Gastrocnemius medialis (tissue), 4 donors: Measurements from ENCODE around the gene NR6A1.

Experiments used
- POLR2A ChIP-seq, 2 donors: fragments of 450-650 bp; IDR thresholded peaks; one replicate each; pipeline ENCODE4 v1.6.1; 2017; ENCODE audit warnings: antibody characterized with exemption in 2 of 2, mild to moderate bottlenecking in 2 of 2, moderate library complexity in 2 of 2
- TF ChIP-seq, protein P1 (sequence below), 5 experiments: fragments of 450-650 bp in 3 of 5; fragments of 200-600 bp in 2 of 5; sonication (generic) in 2 of 5; IDR thresholded peaks in 4 of 5; conservative IDR thresholded peaks in 1 of 5; 1 replicate in 4 of 5; 2 replicates in 1 of 5; pipeline ENCODE4 v1.5.1; 2016 to 2019; ENCODE audit warnings: antibody characterized with exemption in 5 of 5, mild to moderate bottlenecking in 3 of 5, moderate library complexity in 3 of 5

DNA sequence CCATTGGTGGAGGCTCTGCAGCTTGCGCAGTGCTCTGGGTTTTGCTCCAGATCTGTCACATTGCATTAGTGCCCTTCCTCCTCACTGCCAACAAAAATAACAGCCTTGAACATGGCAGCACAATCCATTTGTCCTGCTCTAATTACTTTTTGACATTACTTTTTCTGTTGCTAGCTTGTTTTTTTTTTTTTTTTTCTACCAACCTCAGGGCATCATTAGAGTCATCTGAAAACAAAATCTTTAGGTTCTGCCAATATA, 146.4 kb downstream of the NR6A1 start:
- TF ChIP-seq, protein P1, sequence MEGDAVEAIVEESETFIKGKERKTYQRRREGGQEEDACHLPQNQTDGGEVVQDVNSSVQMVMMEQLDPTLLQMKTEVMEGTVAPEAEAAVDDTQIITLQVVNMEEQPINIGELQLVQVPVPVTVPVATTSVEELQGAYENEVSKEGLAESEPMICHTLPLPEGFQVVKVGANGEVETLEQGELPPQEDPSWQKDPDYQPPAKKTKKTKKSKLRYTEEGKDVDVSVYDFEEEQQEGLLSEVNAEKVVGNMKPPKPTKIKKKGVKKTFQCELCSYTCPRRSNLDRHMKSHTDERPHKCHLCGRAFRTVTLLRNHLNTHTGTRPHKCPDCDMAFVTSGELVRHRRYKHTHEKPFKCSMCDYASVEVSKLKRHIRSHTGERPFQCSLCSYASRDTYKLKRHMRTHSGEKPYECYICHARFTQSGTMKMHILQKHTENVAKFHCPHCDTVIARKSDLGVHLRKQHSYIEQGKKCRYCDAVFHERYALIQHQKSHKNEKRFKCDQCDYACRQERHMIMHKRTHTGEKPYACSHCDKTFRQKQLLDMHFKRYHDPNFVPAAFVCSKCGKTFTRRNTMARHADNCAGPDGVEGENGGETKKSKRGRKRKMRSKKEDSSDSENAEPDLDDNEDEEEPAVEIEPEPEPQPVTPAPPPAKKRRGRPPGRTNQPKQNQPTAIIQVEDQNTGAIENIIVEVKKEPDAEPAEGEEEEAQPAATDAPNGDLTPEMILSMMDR (IDR thresholded peaks at IDR 0.05 in 4 of 5, conservative IDR thresholded peaks at IDR 0.05 in 1 of 5) = no peak
- no peak for TF ChIP-seq POLR2A (IDR thresholded peaks at IDR 0.05)
